Measurements from ENCODE around the gene KCNQ4. TPM values are rescaled to one million over a fixed set of nuclear protein-coding genes. Genes with fewer than 3 reads are reported as not detected.

The KCNQ4 gene
- total and polyA plus RNA-seq, 2 of the 8 experiments (the other 6 are each of a cell fraction or from before 2014, with no cell fraction given), result 2.2 to 3.9 TPM

GRCh38 chr1:40769815-40770214 lies 13.8 kb upstream of the KCNQ4 start:
- Histone ChIP-seq H4K20me1 (replicated peaks in 1 of 2; ENCODE audit: control insufficient read depth in 1 of 2, insufficient read depth in 2 of 2, low read length in 2 of 2) (peaks cover 2 to 3% of the 10 kb centered on the region in 2 experiments), H2AFZ (ENCODE audit: low read length) (no peak overlapping the region), H3K14ac (ENCODE audit: insufficient read length) (no peak overlapping the region), H2AK5ac (ENCODE audit: low read depth, low read length) (no peak overlapping the region), H4K8ac (ENCODE audit: extremely low read depth, insufficient read depth, low read length) (no peak overlapping the region), H2BK12ac (ENCODE audit: low read depth, low read length) (no peak overlapping the region), H3K4me1 (replicated peaks in 1 of 4; ENCODE audit: control insufficient read depth in 3 of 4, insufficient read depth in 4 of 4, low read length in 3 of 4) (peaks cover 4 to 27% (median 12%) of the 10 kb centered on the region in 4 experiments), H3K23me2 (ENCODE audit: low read depth, low read length) (no peaks in the 10 kb centered on the region), H2BK20ac (ENCODE audit: low read length) (no peak overlapping the region), H3K27me3 (replicated peaks in 1 of 4; ENCODE audit: control insufficient read depth in 3 of 4, extremely low read depth in 1 of 4, insufficient read depth in 3 of 4, low read length in 3 of 4) (no peaks in the 10 kb centered on the region), H2BK120ac (replicated peaks; ENCODE audit: low read depth, low read length) (no peak overlapping the region), H3K79me1 (ENCODE audit: low read depth, low read length) (no peaks in the 10 kb centered on the region; the same call in 1 of the 2 replicates), H3K4me2 (ENCODE audit: insufficient read depth in 1 of 2, low read depth in 2 of 2, low read length in 2 of 2) (no peak overlapping the region), H3K79me2 (ENCODE audit: control insufficient read depth in 1 of 2, insufficient read depth in 2 of 2, low read length in 2 of 2) (no peaks in the 10 kb centered on the region), H4K5ac (ENCODE audit: insufficient read length, low read depth, low read length) (no peak overlapping the region), H3K18ac (ENCODE audit: extremely low read depth, low read length) (no peak overlapping the region), H3K9me3 (ENCODE audit: insufficient read depth in 2 of 2, low read depth in 1 of 2, low read length in 1 of 2) (no peaks in the 10 kb centered on the region), H3K56ac (replicated peaks; ENCODE audit: insufficient read length, low read depth, low read length) (no peak overlapping the region), H2BK5ac (ENCODE audit: low read depth, low read length) (no peak overlapping the region), H3K27ac (ENCODE audit: low read depth, low read length) (no peak overlapping the region), H3K9ac (replicated peaks in 1 of 4; ENCODE audit: extremely low read depth in 1 of 4, low read depth in 3 of 4, low read length in 3 of 4) (no peak overlapping the region), H4K91ac (replicated peaks; ENCODE audit: insufficient read length, low read length) (no peak overlapping the region), H3K36me3 (ENCODE audit: control insufficient read depth in 2 of 4, insufficient read depth in 4 of 4, low read length in 3 of 4) (peaks cover 23 to 55% (median 43%) of the 10 kb centered on the region in 4 experiments), H3K23ac (ENCODE audit: insufficient read length) (no peak overlapping the region), H2BK15ac (ENCODE audit: low read length) (no peak overlapping the region), H3K4ac (replicated peaks; ENCODE audit: insufficient read length, low read depth, low read length) (no peak overlapping the region), H3K4me3 (ENCODE audit: extremely low read depth in 1 of 4, insufficient read depth in 2 of 4, low read depth in 3 of 4, low read length in 4 of 4) (no peak overlapping the region)
- ChIA-PET CTCF (ENCODE audit: partially characterized antibody) (interaction anchor here (0.5 to 14.3 kb wide), 19 partner anchors 11 to 699 kb away, joined by 3 to 325 read pairs (median 4); no protein-coding TSS in a partner anchor), POLR2A (ENCODE audit: partially characterized antibody) (interaction anchor here (0.7 to 3.4 kb wide), 2 partner anchors 13 to 76 kb away, joined by 4 to 14 read pairs; no protein-coding TSS in a partner anchor)
- TF ChIP-seq EGR1 (IDR thresholded peaks at IDR 0.05; ENCODE audit: borderline replicate concordance, low read depth, low read length) (no peak), E2F6 (IDR thresholded peaks at IDR 0.05) (no peak), RBBP5 (IDR thresholded peaks at IDR 0.05; ENCODE audit: borderline replicate concordance, low read depth, low read length) (no peak), HDAC2 (IDR thresholded peaks at IDR 0.05; ENCODE audit: borderline replicate concordance in 1 of 2, low read depth in 2 of 2, low read length in 2 of 2) (no peak), SP4 (IDR thresholded peaks at IDR 0.05; ENCODE audit: low read length) (no peak), CTCF (IDR thresholded peaks at IDR 0.05; ENCODE audit: control extremely low read depth in 1 of 3, insufficient read depth in 1 of 3, low read depth in 1 of 3, low read length in 3 of 3) (peak in 2 of 3 experiments; percentile 3 to 24; a peak in 2 of 4 replicates)
- 88% methylated on average over 4 of the region's 4 CpGs; no CpG with 5 or more reads in 1 of the 2 experiments for WGBS, 2 experiments (ENCODE audit: extremely low coverage in 1 of 2, insufficient coverage in 1 of 2, insufficient read length in 1 of 2, insufficient replicate concordance in 2 of 2, low coverage in 1 of 2, low lambda C conversion rate in 2 of 2, missing lambda C conversion rate in 1 of 2)
- DNase-seq (ENCODE audit: low read depth in 1 of 2, low spot score in 2 of 2) (no peak), FAIRE-seq (no peak)
